Measurements from ENCODE around the gene SMG5.
A peak's percentile ranks its signal among the peaks of the same experiment; 100 is the strongest.

GRCh38 chr1:156282479-156283222 is at the start of gene SMG5:
- TF ChIP-seq, protein P1, sequence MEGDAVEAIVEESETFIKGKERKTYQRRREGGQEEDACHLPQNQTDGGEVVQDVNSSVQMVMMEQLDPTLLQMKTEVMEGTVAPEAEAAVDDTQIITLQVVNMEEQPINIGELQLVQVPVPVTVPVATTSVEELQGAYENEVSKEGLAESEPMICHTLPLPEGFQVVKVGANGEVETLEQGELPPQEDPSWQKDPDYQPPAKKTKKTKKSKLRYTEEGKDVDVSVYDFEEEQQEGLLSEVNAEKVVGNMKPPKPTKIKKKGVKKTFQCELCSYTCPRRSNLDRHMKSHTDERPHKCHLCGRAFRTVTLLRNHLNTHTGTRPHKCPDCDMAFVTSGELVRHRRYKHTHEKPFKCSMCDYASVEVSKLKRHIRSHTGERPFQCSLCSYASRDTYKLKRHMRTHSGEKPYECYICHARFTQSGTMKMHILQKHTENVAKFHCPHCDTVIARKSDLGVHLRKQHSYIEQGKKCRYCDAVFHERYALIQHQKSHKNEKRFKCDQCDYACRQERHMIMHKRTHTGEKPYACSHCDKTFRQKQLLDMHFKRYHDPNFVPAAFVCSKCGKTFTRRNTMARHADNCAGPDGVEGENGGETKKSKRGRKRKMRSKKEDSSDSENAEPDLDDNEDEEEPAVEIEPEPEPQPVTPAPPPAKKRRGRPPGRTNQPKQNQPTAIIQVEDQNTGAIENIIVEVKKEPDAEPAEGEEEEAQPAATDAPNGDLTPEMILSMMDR (IDR thresholded peaks at IDR 0.05): no peak
- peak; percentile 96 to 97 for TF ChIP-seq POLR2AphosphoS5 (IDR thresholded peaks at IDR 0.05; ENCODE audit: insufficient read depth in 1 of 2, low read depth in 1 of 2)

Measured in vagina (tissue), 2 donors.